CD4-positive, alpha-beta T cell treated with Interleukin-4 for 4 hours (primary cell): ENCODE data around the gene TBX19.
A peak's percentile ranks its signal among the peaks of the same experiment; 100 is the strongest.

Source experiments
- DNase-seq: peaks from one replicate; pipeline ENCODE4 v3.0.0-alpha.2; 2020

The TBX19 gene

DNA sequence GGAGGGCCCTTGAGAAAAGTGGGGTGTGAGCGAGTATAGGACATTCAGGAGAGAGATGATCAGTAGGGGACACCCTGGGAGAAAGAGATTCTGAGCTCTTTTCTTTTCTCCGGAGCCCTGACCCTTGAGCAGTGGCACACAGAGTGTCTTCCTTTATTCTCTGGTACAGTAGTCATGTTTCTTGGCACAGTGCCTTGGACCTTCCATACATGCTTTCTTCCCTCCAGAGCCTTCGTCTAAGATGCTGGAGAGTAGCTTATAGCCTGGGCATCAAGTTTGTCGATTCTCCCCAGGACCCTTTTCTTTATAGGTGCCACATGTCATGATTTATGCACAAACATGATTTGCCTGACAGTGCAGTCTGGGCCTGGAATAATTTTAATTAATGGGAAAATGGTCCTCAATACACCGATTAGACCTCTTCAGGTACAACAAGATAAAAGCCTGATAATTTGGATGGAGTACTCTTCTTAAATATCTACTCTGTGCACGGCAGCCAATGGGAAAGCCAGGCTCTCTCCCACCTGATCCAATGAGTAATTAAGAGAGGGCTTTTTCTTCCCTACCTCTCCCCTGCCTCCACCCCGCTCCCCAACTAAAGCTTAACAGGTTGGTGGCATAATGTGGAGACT, at the start of gene TBX19:
TBX19 (plus strand) TSS at position 582 of the 632 bp plus-strand sequence. CDS start 214 bp downstream, outside the sequence.
- DNase-seq, result no peak

DNA sequence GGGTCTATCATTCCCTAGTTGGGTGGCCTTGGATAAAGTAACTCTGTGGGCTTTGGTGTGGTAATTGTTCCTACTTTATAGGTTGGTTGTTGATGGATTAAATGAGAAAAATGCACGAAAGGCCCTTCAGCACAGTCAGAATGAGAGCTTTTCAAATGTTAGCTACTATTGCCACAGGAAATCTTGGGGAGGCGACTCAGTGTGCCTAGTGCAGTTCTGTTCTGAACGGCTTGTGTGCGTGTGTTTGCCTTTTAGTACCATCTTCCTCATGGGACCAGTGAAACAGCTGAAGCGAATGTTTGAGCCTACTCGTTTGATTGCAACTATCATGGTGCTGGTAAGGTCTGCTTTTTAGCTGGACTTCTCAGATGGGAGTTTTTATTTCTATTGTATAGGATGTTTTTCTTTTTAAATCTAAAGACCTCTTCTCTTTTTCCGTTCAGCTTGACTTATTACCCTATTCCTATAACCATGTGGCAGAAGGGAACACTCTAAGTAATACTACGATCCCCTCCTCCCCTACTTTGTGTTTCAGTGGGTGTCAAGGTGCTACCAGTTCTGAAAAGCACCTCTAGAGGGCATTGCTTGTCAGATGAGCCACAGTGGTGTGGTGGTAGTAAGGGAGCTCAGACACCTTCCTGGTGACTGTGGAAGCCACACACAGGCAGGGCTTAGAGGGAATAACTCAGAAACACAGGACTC, 45.7 kb upstream of the TBX19 start:
- DNase-seq, result peak; percentile 59

GRCh38 chr1:168235548-168235885, 45.2 kb upstream of the TBX19 start:
- no peak for DNase-seq

DNA sequence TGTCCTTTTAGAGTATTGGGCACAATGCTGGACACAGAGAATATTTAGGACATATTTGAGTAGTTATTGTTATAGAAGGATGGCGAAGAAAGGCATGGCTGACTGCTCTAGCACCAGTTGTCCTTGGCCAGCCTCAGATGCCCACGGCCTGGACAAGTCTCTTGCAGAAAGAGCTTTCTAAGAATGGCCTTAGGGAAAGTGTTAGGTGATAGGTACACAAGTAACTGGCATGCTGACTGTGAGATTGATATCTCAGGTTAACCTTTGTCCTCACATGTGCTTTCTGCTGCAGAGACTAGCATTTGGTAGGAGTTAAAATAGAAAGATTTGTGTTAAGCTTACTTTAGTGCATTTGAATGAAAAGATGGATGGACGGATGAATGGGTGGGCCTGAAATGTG, 44.7 kb upstream of the TBX19 start:
- no peak for DNase-seq

DNA sequence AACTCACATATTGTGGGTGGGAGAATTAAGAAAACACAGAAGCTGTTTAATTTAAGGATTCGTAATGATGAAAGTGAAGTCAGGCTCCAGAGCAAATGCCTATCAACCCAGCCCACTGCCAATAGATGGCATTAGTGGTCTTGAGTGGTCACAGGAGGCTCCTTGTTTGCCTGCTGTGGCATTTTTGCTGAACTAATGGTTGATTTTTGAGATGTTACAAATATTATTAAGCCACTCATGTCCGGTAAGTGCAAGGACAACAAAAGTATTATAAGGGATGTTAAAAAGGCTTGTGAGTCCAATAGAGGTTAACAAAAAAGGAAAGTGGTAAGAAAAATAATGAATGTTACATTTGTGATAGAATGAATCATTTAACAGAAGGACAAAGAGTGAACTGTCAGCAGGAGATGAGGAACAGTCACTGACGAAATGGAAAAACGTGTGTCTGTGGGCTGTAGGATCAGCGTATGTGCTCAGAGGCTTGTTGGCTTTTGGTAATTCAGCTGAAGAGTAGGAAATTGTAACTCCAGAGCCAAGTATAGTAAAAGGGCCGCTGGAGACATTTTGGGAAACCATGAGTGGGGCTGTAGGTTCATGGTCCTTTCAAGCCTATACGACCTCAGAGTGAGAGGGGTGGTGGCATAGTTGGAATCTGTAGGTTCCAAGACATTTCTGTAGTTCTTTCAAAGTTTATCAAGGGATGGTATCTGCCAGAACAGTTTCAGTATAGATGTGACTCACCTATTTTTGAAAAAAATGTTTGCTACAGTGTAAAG, 43.7 kb upstream of the TBX19 start:
- DNase-seq, result no peak

DNA sequence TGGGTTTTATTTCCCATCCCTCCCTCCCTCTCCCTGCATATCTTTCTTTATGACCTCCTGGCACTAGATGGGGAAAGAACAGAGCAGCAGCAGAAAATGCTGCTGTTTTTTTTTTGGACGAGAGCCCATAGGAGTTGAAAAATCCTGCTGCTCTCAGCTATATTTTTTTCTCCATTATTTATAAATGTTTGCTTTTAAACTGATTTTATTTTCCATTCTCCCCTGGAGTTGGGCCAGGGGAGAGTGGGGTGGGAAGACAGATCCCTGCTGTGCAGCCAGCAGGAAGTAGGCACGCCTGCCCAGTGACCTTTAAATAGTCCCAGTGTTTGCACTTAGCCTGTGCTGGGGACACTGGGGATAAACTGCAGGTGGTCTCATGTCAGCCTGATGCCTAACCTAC, 37.5 kb upstream of the TBX19 start:
- no peak for DNase-seq

DNA sequence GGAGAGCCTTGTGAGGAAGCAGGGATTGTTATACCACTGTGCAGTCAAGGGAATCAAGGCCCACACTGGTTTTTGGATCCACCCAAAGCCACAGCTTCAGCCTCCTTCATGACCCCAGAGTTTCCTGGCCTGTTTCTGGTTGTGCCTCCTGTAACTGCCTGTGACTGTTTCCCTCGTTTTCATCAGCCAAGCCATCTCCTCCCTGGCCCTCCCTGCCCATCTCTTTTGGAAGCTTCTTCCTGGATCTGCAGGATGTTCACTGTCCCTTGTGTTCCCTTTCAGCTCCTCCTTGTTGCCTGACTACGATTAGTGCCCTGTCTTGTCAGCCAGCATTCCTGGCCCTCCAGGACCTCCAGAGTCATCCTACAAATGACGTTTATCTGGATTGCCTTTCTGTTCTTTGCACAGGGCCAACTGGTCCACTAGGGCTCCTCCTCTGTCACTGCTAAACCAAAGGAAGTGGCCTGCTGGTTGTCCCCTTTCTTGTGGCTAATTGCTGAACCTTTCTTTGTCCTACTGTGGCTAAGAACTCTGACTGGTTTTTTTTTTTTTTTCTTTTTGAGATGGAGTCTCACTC, 37.0 kb upstream of the TBX19 start:
- no peak for DNase-seq

- DNase-seq, result no peak
Measured at GRCh38 chr1:168245042-168245441, 35.6 kb upstream of the TBX19 start.

DNA sequence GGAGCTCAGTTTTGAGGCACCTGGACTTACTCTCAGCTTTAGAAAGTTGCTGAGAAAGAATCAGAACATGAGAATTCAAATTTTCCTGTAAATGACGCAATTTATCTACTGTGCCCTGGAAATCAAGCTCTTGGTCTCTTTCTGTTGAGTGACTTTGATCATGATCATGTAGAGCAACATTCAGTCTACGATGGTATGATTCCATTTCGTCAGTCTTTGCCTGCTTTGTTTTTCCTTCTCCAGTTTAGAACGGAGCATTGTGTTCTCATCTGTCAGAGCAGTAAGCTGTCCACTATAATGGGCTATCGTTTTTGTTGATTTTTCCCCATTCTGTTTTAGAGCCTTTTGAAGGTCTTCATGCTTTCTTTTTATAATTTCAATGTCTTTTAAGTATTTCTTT, 34.2 kb upstream of the TBX19 start:
- no peak for DNase-seq

GRCh38 chr1:168252204-168252733, 28.4 kb upstream of the TBX19 start:
- DNase-seq, result no peak

- no peak for DNase-seq
Measured at GRCh38 chr1:168256164-168256563, 24.5 kb upstream of the TBX19 start.

DNA sequence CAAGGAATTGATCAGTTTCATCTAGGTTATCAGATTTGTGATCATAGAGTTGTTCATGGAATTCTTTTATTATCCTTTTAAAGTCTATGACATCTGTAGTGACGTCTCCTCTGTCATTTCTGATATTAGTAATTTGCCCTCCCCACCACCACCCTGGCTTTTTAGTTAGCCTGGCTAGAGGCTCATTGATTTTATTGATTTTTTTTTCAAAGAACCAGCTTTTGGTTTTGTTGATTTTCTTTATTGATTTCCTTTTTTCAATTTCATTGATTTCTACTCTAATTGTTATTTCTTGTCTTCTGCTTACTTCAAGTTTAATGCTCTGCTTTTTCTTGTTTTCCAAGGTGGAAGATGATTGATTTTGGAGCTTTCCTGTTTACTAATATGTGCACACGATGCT, 23.3 kb upstream of the TBX19 start:
- no peak for DNase-seq

- DNase-seq, result no peak
Measured at GRCh38 chr1:168259567-168259966, 21.1 kb upstream of the TBX19 start.

DNA sequence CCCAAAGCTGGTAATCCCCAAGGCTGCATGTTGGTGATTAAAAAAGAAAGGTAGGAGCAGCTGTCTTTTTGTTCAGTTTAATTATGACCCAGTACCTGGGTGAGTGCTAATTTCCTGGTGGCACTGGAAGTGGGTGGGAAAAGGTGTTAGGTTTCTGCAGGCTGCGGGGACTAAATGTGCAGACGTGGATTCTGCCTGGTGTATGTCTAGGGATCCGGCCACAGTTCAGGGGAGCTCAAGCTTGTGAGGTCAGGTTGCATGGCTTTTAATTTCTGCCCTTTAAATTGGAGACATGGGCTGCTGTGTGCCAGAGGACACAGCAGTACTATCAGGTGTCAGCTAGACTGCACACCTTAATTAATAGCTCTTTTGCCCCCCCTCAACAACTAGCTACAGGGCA, 20.3 kb upstream of the TBX19 start:
- no peak for DNase-seq

- no peak for DNase-seq
Measured at GRCh38 chr1:168261390-168261789, 19.3 kb upstream of the TBX19 start.

DNA sequence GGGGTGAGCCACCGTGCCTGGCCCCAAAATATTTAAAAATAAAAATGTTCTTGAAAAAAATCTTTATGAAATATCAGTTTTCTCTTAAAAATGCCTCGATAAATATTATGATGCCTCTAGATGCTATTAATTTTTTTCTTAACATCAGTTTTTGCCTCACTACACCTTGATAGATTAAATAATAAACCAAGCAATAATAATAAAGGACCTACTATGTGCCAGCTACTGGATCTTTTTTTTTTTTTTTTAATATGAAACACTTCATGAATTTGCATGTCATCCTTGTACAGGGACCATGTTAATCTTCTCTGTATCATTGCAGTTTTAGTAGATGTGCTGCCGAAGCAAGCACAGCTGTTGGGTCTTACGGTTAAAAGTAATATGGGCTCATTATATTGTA, 17.5 kb upstream of the TBX19 start:
- no peak for DNase-seq

- DNase-seq, result no peak
Measured at GRCh38 chr1:168264296-168264695, 16.4 kb upstream of the TBX19 start.

DNA sequence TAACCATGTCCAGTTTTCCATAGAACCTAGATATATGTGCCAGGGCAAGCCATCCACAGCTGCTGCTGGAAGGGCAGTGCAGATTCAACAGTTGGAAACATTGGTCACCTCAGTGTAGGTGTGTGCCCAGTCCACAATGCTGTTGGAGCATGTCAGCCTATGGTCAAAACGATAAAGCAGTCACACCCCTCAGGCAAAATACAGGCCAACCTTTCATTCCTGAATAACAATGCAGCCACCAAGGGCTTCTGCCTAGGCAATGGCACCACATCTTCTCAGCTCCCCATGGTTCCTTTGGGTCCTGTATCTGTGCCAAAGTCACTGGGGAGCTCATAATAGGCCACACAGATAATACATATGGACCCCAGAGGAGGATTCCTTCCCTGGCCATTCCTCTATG, 15.1 kb upstream of the TBX19 start:
- no peak for DNase-seq

- no peak for DNase-seq
Measured at GRCh38 chr1:168266644-168267186, 14.0 kb upstream of the TBX19 start.

DNA sequence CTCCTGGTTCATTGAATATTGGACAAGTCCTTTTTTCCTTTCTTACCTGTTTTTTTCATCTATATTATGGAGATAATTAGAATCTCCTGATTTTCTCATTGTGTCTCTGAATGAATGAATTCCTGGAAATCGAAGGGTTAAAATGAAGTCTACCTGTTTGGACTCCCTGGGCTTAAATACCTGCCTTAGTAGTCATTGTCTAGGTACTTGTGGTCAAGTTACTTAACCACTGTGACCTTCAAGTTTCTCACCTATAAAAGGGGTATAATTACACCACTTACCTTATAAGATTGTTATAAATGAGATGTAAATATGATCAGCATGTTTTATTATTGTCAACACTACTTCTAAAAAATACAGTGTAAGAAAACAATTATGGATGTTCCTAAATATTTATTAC, 9.0 kb upstream of the TBX19 start:
- no peak for DNase-seq

DNA sequence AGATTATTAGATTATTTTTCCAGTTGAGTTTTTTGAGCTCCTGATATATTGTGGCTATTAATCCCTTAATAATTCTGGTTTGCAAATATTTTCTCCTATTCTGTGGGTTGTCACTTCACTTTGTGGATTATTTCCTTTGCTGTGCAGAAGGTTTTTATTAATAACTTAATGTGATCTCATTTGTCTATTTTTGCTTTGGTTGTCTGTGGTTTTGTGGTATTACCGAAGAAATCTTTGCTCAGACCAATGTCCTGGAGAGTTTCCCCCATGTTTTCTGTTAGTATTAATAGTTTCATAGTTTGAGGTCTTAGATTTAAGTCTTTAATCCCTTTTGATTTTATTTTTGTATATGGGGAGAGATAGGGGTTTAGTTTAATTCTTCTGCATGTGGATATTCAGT, 7.1 kb upstream of the TBX19 start:
- DNase-seq, result no peak

GRCh38 chr1:168279253-168279652, 1.4 kb upstream of the TBX19 start:
- DNase-seq, result no peak

DNA sequence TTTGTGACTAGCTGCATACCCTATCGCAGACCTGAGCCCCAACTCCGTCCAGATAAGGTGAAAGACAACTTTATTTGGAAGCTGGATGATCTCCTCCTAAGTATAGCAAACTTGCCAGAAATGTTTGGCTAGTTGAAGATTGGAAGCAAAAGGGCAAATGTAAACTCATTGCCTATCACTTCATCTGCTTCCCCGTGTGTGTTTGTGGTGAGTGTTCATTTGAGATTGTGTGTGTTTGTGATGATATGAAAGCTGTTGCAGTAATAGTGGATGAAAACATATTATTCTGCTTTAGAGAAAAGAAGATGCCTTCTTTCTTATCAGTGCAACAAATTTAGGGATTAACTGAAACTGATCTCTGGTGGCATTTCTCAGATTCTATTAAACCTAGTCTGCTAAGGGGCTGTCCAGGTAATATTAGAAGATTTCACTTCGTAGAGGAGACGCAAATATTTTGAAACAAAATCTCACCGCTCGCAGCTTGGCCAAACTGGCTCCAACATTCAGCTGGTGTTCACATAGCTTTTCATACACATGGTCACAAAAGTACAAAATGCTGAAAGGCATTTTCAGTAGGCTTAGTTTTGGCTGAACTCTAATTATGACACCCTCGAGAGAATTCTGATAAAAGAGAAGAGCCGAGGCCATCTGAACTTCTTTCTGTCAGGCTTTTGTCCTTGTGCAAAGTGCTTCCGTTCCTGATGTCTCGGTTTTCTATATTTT, 1.1 kb downstream of the TBX19 start:
- DNase-seq, result no peak
